BJ (cell line): ENCODE measurements around the gene RALGDS. TPM values are rescaled to one million over a fixed set of nuclear protein-coding genes. Genes with fewer than 3 reads are reported as not detected.
A peak's percentile ranks its signal among the peaks of the same experiment; 100 is the strongest.

Source experiments
- polyA plus RNA-seq: library from polyadenylated mRNA; depleted of rRNA; stranded (reverse); fragments of >200 nt; gene quantifications from 2 replicates; pipeline ENCODE4 v1.2.3, GENCODE V29; 2011; rRNA removed
- small RNA-seq: library from RNA; depleted of rRNA; stranded (forward); fragments of <200 nt; gene quantifications from one replicate; pipeline ENCODE3, GENCODE V24; 2012; ENCODE audit warnings: low replicate concordance, low read depth; ENCODE audit not compliant: insufficient read length

The RALGDS gene
- polyA plus RNA-seq, 1 experiment, result 25.1 TPM

Small RNA genes within 50 kb of the gene (small RNA-seq; reads per million reads assigned to genes)
- gene MIR6877, result 2.3 reads per million, percentile 19 among the genes with 10 or more reads in this experiment

Other genes starting within 250 kb of the RALGDS start
- gene AK8, start 243.0 kb downstream of the RALGDS start, polyA plus RNA-seq, result 0.29 and 0.53 TPM in 2 replicates
- gene SPACA9, start 242.3 kb downstream of the RALGDS start, polyA plus RNA-seq, result 3.4 and 5.1 TPM in 2 replicates
- gene TSC1, start 176.6 kb downstream of the RALGDS start, polyA plus RNA-seq, result 45.2 and 45.6 TPM in 2 replicates
- gene GFI1B, start 142.5 kb downstream of the RALGDS start, polyA plus RNA-seq, result 0.16 TPM in 1 of 2 replicates, not detected in the other
- gene GTF3C5, start 90.2 kb downstream of the RALGDS start, polyA plus RNA-seq, result 36.0 and 47.7 TPM in 2 replicates
- 0.26 and 0.49 TPM in 2 replicates for gene CEL, start 59.3 kb downstream of the RALGDS start, polyA plus RNA-seq
- 5.0 and 10.3 TPM in 2 replicates for gene GBGT1, start 42.7 kb upstream of the RALGDS start, polyA plus RNA-seq
- gene OBP2B, start 88.0 kb upstream of the RALGDS start, polyA plus RNA-seq, result not detected in 2 replicates
- not detected in 2 replicates for gene ABO, start 154.0 kb upstream of the RALGDS start, polyA plus RNA-seq
- 8.4 and 9.4 TPM in 2 replicates for gene SURF6, start 214.9 kb upstream of the RALGDS start, polyA plus RNA-seq
- 18.4 and 28.3 TPM in 2 replicates for gene MED22, start 226.9 kb upstream of the RALGDS start, polyA plus RNA-seq
- 2,964 and 3,329 TPM in 2 replicates for gene RPL7A, start 227.0 kb upstream of the RALGDS start, polyA plus RNA-seq
- gene SURF1, start 235.2 kb upstream of the RALGDS start, polyA plus RNA-seq, result 36.0 and 46.1 TPM in 2 replicates
- gene SURF2, start 235.3 kb upstream of the RALGDS start, polyA plus RNA-seq, result 9.0 and 10.0 TPM in 2 replicates